GM12878 (cell line): ENCODE results near the gene ZNF296. TPM values are rescaled to one million over a fixed set of nuclear protein-coding genes. Genes with fewer than 3 reads are reported as not detected.
A peak's percentile ranks its signal among the peaks of the same experiment; 100 is the strongest.

ENCODE experiments used
- BRCA1 ChIP-seq: IDR thresholded peaks from 2 replicates; pipeline ENCODE4 v1.6.1; 2011; ENCODE audit warnings: low read depth, low read length, improper control_type of control experiment
- CBX3 ChIP-seq: fragments of 200-600 bp; sonication (generic); IDR thresholded peaks from 2 replicates; pipeline ENCODE4 v1.6.1; 2016; ENCODE audit warnings: low read depth, borderline replicate concordance
- CEBPB ChIP-seq, 2 experiments: fragments of 150-350 bp in 1 of 2; IDR thresholded peaks; 2 replicates each; pipeline ENCODE4 v1.6.1; 2012 to 2014; ENCODE audit warnings: low read depth in 2 of 2, low read length in 2 of 2, borderline replicate concordance in 1 of 2, inconsistent platforms in 1 of 2
- CHD2 ChIP-seq: IDR thresholded peaks from 2 replicates; pipeline ENCODE4 v1.6.1; 2011; ENCODE audit warnings: low read depth, low read length, improper control_type of control experiment, borderline replicate concordance
- GABPA ChIP-seq: IDR thresholded peaks from 2 replicates; pipeline ENCODE4 v1.6.1; 2014; ENCODE audit warnings: antibody characterized with exemption, low read depth, mild to moderate bottlenecking, inconsistent platforms
- NFXL1 ChIP-seq: fragments of 450-650 bp; IDR thresholded peaks from 2 replicates; pipeline ENCODE4 v1.6.1; 2017; ENCODE audit warnings: antibody characterized with exemption, mild to moderate bottlenecking, borderline replicate concordance
- NRF1 ChIP-seq: conservative IDR thresholded peaks from 2 replicates; pipeline ENCODE4 v1.6.1; 2011; ENCODE audit warnings: mild to moderate bottlenecking, low read depth, low read length, improper control_type of control experiment
- TBL1XR1 ChIP-seq: IDR thresholded peaks from 2 replicates; pipeline ENCODE4 v1.6.1; 2012; ENCODE audit warnings: low read depth, low read length, improper control_type of control experiment
- TCF12 ChIP-seq: IDR thresholded peaks from 2 replicates; pipeline ENCODE4 v1.6.1; 2011; ENCODE audit warnings: low read depth, mild to moderate bottlenecking, low read length
- TCF7 ChIP-seq: IDR thresholded peaks from 2 replicates; pipeline ENCODE4 v1.6.1; 2014; ENCODE audit warnings: antibody characterized with exemption, borderline replicate concordance
- ZBTB33 ChIP-seq: fragments of 450-650 bp; IDR thresholded peaks from 2 replicates; pipeline ENCODE4 v1.6.1; 2017; ENCODE audit warnings: mild to moderate bottlenecking
- ZNF592 ChIP-seq: fragments of 450-650 bp; IDR thresholded peaks from 2 replicates; pipeline ENCODE4 v1.6.1; 2017; ENCODE audit warnings: mild to moderate bottlenecking, moderate library complexity
- polyA plus RNA-seq, 11 experiments: library from polyadenylated mRNA; depleted of rRNA in 4 of 11; unstranded in 6 of 11; stranded (reverse) in 5 of 11; fragments of >200 nt; fragmentation: Nextera tagmentation in 4 of 11; fragmentation: Illumina TruSeq in 1 of 11; extraction: Ambion mirVana in 4 of 11; extraction: Trizol in 1 of 11; gene quantifications; 1 replicate in 1 of 11; 2 replicates in 10 of 11; pipeline versions ENCODE4 v1.2.1 to v1.2.3, GENCODE V29; 2011 to 2016; ENCODE audit warnings: inconsistent platforms in 2 of 11, missing spikeins in 2 of 11, low read depth in 1 of 11
- total RNA-seq, 4 experiments: library from RNA; depleted of rRNA in 3 of 4; stranded (reverse); fragments of >200 nt in 3 of 4; fragmentation: Illumina TruSeq in 1 of 4; extraction: Trizol in 1 of 4; gene quantifications; 2 replicates each; pipeline versions ENCODE4 v1.2.1 to v1.2.3, GENCODE V29; 2013 to 2021
- TF ChIP-seq, protein P1 (sequence below): fragments of 450-650 bp; conservative IDR thresholded peaks from 2 replicates; pipeline ENCODE4 v1.6.1; 2017; ENCODE audit warnings: mild to moderate bottlenecking, moderate library complexity
- TF ChIP-seq, protein P2 (sequence below): IDR thresholded peaks from 2 replicates; pipeline ENCODE4 v1.6.1; 2012; ENCODE audit warnings: mild to moderate bottlenecking, low read depth, low read length
- TF ChIP-seq, protein P3 (sequence below): fragments of 150-350 bp; IDR thresholded peaks from 2 replicates; pipeline ENCODE4 v1.6.1; 2016; ENCODE audit warnings: low read depth, low read length

The ZNF296 gene
- total and polyA plus RNA-seq, 10 of the 15 experiments (the other 5 are each of a cell fraction or from before 2014, with no cell fraction given) = 0.44 to 23.6 (median 3.5) TPM; not detected in 1

- TF ChIP-seq, protein P1, sequence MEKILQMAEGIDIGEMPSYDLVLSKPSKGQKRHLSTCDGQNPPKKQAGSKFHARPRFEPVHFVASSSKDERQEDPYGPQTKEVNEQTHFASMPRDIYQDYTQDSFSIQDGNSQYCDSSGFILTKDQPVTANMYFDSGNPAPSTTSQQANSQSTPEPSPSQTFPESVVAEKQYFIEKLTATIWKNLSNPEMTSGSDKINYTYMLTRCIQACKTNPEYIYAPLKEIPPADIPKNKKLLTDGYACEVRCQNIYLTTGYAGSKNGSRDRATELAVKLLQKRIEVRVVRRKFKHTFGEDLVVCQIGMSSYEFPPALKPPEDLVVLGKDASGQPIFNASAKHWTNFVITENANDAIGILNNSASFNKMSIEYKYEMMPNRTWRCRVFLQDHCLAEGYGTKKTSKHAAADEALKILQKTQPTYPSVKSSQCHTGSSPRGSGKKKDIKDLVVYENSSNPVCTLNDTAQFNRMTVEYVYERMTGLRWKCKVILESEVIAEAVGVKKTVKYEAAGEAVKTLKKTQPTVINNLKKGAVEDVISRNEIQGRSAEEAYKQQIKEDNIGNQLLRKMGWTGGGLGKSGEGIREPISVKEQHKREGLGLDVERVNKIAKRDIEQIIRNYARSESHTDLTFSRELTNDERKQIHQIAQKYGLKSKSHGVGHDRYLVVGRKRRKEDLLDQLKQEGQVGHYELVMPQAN = 0 out of 2 replicates have a peak, but pooled peaks have one; percentile 35
- TF ChIP-seq TCF7 = no peak
- no peak for TF ChIP-seq TBL1XR1
- no peak for TF ChIP-seq GABPA
- no peak for TF ChIP-seq CHD2
- no peak for TF ChIP-seq ZBTB33
- no peak for TF ChIP-seq NFXL1
- no peak for TF ChIP-seq NRF1
- no peak for TF ChIP-seq ZNF592
- TF ChIP-seq BRCA1 = no peak
- TF ChIP-seq, protein P2, sequence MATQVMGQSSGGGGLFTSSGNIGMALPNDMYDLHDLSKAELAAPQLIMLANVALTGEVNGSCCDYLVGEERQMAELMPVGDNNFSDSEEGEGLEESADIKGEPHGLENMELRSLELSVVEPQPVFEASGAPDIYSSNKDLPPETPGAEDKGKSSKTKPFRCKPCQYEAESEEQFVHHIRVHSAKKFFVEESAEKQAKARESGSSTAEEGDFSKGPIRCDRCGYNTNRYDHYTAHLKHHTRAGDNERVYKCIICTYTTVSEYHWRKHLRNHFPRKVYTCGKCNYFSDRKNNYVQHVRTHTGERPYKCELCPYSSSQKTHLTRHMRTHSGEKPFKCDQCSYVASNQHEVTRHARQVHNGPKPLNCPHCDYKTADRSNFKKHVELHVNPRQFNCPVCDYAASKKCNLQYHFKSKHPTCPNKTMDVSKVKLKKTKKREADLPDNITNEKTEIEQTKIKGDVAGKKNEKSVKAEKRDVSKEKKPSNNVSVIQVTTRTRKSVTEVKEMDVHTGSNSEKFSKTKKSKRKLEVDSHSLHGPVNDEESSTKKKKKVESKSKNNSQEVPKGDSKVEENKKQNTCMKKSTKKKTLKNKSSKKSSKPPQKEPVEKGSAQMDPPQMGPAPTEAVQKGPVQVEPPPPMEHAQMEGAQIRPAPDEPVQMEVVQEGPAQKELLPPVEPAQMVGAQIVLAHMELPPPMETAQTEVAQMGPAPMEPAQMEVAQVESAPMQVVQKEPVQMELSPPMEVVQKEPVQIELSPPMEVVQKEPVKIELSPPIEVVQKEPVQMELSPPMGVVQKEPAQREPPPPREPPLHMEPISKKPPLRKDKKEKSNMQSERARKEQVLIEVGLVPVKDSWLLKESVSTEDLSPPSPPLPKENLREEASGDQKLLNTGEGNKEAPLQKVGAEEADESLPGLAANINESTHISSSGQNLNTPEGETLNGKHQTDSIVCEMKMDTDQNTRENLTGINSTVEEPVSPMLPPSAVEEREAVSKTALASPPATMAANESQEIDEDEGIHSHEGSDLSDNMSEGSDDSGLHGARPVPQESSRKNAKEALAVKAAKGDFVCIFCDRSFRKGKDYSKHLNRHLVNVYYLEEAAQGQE = no peak
- TF ChIP-seq TCF12 = peak; percentile 69; the same call in 1 of the 2 replicates
- no peak for TF ChIP-seq CEBPB (IDR thresholded peaks at IDR 0.05; ENCODE audit: borderline replicate concordance in 1 of 2, low read depth in 2 of 2, low read length in 2 of 2)
- TF ChIP-seq, protein P3, sequence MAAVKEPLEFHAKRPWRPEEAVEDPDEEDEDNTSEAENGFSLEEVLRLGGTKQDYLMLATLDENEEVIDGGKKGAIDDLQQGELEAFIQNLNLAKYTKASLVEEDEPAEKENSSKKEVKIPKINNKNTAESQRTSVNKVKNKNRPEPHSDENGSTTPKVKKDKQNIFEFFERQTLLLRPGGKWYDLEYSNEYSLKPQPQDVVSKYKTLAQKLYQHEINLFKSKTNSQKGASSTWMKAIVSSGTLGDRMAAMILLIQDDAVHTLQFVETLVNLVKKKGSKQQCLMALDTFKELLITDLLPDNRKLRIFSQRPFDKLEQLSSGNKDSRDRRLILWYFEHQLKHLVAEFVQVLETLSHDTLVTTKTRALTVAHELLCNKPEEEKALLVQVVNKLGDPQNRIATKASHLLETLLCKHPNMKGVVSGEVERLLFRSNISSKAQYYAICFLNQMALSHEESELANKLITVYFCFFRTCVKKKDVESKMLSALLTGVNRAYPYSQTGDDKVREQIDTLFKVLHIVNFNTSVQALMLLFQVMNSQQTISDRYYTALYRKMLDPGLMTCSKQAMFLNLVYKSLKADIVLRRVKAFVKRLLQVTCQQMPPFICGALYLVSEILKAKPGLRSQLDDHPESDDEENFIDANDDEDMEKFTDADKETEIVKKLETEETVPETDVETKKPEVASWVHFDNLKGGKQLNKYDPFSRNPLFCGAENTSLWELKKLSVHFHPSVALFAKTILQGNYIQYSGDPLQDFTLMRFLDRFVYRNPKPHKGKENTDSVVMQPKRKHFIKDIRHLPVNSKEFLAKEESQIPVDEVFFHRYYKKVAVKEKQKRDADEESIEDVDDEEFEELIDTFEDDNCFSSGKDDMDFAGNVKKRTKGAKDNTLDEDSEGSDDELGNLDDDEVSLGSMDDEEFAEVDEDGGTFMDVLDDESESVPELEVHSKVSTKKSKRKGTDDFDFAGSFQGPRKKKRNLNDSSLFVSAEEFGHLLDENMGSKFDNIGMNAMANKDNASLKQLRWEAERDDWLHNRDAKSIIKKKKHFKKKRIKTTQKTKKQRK = no peak
- TF ChIP-seq CBX3 = no peak
These were observed 40.9 kb upstream of the ZNF296 start (continued) for GRCh38 chr19:45117167-45117594.
